ENCODE data around the gene DYNC2I2. TPM values are rescaled to one million over a fixed set of nuclear protein-coding genes. Genes with fewer than 3 reads are reported as not detected.

DYNC2I2 gene
- total RNA-seq, 1 experiment from 2014 or later: 58.6 TPM

DNA sequence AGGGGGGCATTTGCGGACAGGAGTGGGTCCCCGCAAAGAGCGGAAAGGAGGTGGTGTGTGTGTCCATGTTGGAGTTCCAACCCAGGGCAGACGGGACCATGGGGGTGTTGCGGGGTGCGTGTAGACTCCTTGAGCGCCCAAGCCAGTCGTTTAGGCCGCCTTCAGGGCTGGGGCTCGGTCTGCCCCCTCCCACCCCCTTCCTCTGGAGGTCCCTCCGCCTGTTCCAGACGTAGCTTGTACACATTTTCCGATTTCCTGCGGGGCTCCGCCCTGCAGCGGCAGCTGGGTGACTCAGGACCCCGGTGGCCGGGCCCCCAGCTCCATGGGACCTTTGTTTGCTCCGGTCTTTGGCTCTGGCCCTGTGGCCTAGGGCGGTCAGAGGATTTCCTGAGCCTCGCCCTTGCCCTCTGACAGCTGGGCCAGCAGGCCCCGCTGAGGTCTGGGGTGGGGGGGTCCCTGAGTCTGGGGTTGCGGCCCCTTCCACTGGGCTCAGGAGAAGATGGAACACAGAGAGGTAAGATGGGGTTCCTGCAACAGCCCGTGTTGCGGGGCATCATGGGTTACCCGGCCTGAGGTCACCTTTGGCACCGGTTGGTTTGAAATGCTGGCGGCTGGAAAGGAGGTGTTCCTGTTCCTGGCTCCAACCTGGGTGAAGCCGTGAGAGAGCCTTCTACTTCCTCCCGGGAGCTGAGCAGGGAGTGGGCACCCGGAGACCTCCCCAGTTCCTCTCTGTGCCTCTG, 47.1 kb upstream of the DYNC2I2 start:
- peaks cover 2% of the 10 kb centered on the region; the same call in 1 of the 2 replicates for H3K27me3 Mint-ChIP-seq (ENCODE audit: low read depth)
- Histone ChIP-seq H3K79me2 (ENCODE audit: insufficient read depth, low read length) (no peaks in the 10 kb centered on the region), H3K23ac (ENCODE audit: insufficient read length, low read depth, low read length) (no peak overlapping the region), H3K18ac (ENCODE audit: insufficient read length, low read depth, low read length) (no peak overlapping the region), H3K56ac (ENCODE audit: insufficient read length, low read depth, low read length) (no peak overlapping the region), H4K91ac (ENCODE audit: insufficient read length, low read depth, low read length) (no peak overlapping the region), H2BK12ac (ENCODE audit: insufficient read length, low read depth, low read length) (no peak overlapping the region), H4K8ac (replicated peaks; ENCODE audit: insufficient read length, low read depth, low read length) (no peak overlapping the region), H3K4ac (ENCODE audit: low read depth, low read length) (no peak overlapping the region), H3K27ac (ENCODE audit: insufficient read length, low read depth, low read length) (no peak overlapping the region), H3T11ph (ENCODE audit: low read length) (no peak overlapping the region), H3K27me3 (ENCODE audit: insufficient read depth, low read length) (no peaks in the 10 kb centered on the region), H2BK120ac (ENCODE audit: low read depth, low read length, poor library complexity, severe bottlenecking) (no peak overlapping the region), H3K9me3 (ENCODE audit: control insufficient read depth, low read depth, low read length) (no peaks in the 10 kb centered on the region), H4K20me1 (ENCODE audit: control insufficient read depth, insufficient read depth, insufficient read length) (no peaks in the 10 kb centered on the region), H2BK20ac (ENCODE audit: low read depth, low read length, poor library complexity, severe bottlenecking) (no peak overlapping the region), H2BK5ac (ENCODE audit: insufficient read length, low read length) (no peak overlapping the region), H3K14ac (ENCODE audit: insufficient read depth, low read length) (no peak overlapping the region), H3K23me2 (ENCODE audit: insufficient read length, low read depth, low read length, poor library complexity, severe bottlenecking) (peaks cover 7% of the 10 kb centered on the region), H2AK5ac (ENCODE audit: insufficient read length, low read length) (no peak overlapping the region), H2AFZ (ENCODE audit: low read length) (no peak overlapping the region), H3K4me1 (ENCODE audit: insufficient read depth, low read length) (no peaks in the 10 kb centered on the region), H2BK15ac (ENCODE audit: low read depth, low read length) (no peak overlapping the region), H3K4me2 (ENCODE audit: insufficient read depth, insufficient read length, low read length) (peak overlapping the region; percentile 54), H4K5ac (ENCODE audit: insufficient read length, low read depth, low read length) (no peak overlapping the region), H3K79me1 (ENCODE audit: insufficient read depth, low read depth, low read length, poor library complexity, severe bottlenecking) (no peaks in the 10 kb centered on the region), H3K9ac (ENCODE audit: extremely low read depth, insufficient read length, low read length) (peak overlapping the region; percentile 20)
- WGBS (ENCODE audit: extremely low coverage, insufficient read length, low lambda C conversion rate): no CpG with 5 or more reads among the region's 31 CpGs
- H3K4me1 Mint-ChIP-seq: peaks cover 2 to 7% of the 10 kb centered on the region in 2 experiments; a peak in 3 of 4 replicates
- peaks cover 2% of the 10 kb centered on the region in 2 experiments; a peak in 1 of 5 replicates for H3K9me3 Mint-ChIP-seq
- peak; percentile 28 for DNase-seq
- no peak overlapping the region for H3K27ac Mint-ChIP-seq
- peak overlapping the region; percentile 85 to 88 for H3K4me3 Mint-ChIP-seq
- TF ChIP-seq, protein P1, sequence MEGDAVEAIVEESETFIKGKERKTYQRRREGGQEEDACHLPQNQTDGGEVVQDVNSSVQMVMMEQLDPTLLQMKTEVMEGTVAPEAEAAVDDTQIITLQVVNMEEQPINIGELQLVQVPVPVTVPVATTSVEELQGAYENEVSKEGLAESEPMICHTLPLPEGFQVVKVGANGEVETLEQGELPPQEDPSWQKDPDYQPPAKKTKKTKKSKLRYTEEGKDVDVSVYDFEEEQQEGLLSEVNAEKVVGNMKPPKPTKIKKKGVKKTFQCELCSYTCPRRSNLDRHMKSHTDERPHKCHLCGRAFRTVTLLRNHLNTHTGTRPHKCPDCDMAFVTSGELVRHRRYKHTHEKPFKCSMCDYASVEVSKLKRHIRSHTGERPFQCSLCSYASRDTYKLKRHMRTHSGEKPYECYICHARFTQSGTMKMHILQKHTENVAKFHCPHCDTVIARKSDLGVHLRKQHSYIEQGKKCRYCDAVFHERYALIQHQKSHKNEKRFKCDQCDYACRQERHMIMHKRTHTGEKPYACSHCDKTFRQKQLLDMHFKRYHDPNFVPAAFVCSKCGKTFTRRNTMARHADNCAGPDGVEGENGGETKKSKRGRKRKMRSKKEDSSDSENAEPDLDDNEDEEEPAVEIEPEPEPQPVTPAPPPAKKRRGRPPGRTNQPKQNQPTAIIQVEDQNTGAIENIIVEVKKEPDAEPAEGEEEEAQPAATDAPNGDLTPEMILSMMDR (conservative IDR thresholded peaks at IDR 0.05): no peak
- peaks cover 0 to 3% (median 0%) of the 10 kb centered on the region in 3 experiments; a peak in 2 of 7 replicates for H3K36me3 Mint-ChIP-seq (ENCODE audit: insufficient read depth in 1 of 3, low read depth in 3 of 3)
